ENCODE data around the gene MID1.
A peak's percentile ranks its signal among the peaks of the same experiment; 100 is the strongest.

MID1 gene

GRCh38 chrX:10529344-10529743 is 91.0 kb downstream of the MID1 start:
- DNase-seq, result no peak

- peak; percentile 49 for DNase-seq
These were observed 93.9 kb downstream of the MID1 start for GRCh38 chrX:10526451-10526850.

DNA sequence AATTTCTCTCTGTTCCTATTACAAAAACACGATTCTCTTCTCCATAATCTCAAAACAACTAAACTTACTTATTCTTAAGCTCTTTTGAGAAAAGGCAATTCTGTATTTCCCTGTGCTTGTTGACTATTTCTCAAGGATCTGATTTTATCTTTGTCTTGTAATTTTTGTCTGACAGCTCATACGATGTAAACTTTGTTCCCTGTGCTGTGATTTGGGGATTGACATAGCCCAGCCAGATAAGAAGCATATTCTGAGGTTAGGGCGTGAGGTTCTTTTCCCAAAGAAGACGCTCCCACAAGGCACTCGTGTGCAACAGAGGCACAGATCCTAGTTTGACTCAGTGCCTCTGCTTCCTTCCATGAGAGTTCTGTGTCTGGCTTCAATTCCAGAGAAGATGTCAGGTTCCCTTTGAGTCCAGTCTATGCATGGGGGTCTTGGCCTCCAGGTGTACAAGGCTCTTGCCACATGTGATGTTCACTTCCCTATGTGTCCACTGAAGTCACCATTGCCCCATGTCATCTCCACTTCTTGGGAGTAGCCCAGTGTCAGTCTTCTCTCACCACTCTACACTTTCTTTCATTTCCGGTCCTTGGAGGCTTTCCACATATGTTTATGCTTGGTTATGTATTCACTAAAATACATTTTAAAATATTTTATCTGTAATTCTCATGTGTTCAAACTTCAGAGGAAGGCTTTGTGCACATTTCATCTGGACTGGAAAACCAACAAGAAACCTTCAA is 94.8 kb downstream of the MID1 start:
- DNase-seq, result no peak

GRCh38 chrX:10524578-10524977 is 95.8 kb downstream of the MID1 start:
- no peak for DNase-seq

DNA sequence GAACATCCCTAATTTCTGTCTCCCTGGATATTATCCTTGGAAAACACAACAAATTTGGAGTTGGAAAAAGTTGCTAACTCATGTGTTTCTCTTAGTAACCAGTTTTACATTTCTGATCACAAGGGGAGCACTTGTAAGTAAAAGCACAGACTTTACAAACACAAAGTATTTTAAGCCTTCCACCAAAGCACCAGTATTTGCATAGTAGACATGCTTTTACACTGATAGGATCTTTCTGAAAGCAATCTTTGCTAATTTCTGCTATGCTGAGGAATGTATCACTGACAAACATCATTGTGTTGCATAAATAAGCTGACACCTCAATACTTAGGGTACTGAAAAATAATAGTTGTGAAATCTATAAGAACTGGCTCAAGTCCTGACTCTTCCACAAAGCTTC is 100.6 kb downstream of the MID1 start:
- peak; percentile 18 for DNase-seq

- DNase-seq, result no peak
These were observed 101.1 kb downstream of the MID1 start for GRCh38 chrX:10519278-10519677.

- DNase-seq, result no peak
These were observed 102.3 kb downstream of the MID1 start for GRCh38 chrX:10518073-10518472.

GRCh38 chrX:10516781-10517322 is 103.5 kb downstream of the MID1 start:
- DNase-seq, result no peak

GRCh38 chrX:10514891-10515290 is 105.5 kb downstream of the MID1 start:
- no peak for DNase-seq

DNA sequence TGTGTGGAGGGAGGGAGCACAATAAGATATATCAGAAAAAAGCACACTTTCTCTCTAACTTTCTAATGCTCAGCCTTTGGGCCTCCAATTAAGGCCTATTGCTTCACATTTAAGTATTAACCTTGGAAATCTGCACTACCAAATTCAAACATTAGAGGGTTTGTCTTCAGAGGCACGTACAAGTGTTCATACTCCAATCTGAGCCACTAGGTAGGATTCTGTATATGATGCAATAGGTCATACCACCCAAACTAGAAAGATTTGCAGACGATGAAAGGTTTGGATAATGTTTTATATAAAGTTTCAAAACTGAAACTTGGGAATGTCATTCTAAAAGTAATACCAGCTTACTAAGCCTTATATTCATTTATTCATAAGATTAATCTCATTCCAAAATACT is 106.4 kb downstream of the MID1 start:
- DNase-seq, result no peak

DNA sequence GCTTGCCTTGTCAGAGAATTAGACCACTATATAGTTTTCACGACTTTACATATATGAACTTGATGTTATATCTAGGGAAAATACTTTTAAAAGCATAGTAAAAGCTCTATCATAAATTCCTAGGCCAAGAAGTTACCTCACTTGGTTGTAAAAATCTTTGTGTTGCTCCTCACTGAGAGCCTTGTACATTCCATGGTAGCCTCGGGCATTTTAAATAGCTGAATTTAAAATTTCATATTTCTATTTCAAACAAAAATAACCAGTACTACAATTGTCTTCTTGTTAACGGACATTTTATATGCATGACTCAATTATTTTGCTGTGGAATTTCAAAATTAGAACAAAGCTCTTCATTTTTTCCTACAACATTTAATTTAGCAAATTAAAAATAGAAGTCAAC is 107.6 kb downstream of the MID1 start:
- DNase-seq, result no peak

DNA sequence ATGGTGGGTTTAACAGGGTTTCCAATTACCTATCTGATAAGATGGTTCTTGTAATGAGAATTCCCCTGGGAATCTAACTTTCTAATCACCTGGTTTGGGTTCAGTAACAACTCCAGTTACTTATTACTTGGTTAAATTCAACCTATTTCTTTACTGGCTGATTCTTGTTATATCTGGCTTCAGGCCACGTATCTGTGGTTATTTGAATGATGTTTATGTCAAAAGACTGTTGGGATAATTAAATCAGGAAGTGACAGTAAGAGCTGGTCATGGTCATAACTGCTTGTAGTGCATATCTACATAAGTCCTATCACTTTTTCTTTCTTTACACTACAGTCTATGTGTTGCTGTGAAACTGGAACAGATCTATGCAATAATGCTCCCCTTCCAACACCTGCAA is 108.1 kb downstream of the MID1 start:
- DNase-seq, result peak; percentile 46

- no peak for DNase-seq
These were observed 111.0 kb downstream of the MID1 start for GRCh38 chrX:10509397-10509796.

DNA sequence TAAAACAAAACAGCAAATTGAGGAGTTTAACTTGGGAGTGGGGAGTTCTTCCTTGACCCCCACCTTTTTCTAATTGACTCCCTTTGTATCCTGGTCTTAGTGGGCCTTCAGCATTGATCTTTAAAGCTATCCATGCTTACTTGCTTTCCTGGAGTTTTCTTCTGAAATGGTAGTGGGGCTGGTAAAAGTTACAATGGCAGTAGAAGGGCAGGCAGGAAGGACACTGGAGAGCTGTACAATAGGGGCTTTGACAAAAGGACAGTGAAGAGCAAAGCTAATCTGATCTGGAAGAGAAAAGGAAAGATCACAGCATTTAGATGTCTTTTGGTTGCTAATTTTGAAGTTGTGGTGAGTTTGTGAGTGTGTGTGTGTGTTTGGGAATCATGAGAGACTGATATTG is 111.5 kb downstream of the MID1 start:
- no peak for DNase-seq

DNA sequence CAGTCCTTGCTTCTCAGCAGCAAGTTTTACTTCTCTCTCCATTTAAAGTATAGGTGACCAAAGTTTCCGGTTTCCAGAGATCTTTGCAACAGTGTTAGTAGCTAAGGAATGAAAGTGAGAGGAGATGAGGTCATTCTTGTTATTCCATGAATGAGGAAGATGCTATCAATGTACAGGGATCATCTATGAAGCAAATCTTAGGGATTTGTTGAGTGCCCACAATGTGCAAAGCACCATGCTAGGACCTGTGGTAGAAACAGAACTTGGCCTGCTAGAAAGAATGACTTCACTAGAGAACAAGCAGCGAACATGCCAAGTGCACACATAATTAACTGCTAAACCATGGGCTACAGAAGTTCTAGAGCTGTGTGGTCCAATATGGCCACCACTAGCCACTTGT is 112.5 kb downstream of the MID1 start:
- DNase-seq, result peak; percentile 22

DNA sequence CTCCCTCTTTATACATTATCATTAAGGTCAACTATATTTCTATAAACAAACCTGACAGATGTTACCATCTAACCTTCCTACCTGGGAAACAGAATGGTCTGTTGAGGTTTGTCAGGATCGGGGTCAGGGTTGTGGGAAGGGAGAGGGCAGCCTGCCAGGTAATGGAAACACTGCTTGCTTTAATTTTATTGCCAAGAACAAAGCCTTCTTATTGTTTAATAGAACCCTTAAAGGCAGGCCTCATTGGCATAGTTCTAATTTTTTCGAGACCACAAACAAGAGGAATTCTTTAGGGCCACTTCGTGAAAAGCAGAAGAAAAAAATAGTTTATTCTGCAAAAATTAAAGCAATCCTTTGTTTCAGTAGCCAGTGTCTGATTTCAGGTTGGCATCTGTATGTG is 113.2 kb downstream of the MID1 start:
- DNase-seq, result peak; percentile 38

GRCh38 chrX:10506781-10507180 is 113.6 kb downstream of the MID1 start:
- DNase-seq, result no peak

GRCh38 chrX:10505726-10506125 is 114.7 kb downstream of the MID1 start:
- no peak for DNase-seq

DNA sequence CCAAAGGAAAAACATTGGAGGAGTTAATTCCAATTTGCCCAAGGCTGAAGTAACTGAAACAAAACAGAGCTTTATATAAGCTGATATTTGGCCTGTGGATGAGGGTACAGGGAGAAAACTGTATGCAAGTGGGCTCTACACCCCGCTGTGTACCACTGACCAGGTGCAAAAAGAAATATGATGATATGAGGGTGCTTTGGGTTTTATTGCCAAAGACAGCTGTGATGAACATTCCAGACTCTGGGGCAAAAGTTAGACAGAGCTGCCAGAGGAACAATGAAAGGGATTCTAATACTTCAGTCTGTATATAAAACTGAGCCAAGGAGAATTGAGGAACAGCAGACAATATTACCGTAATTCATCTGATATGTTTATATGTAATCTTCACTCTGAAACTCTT is 117.4 kb downstream of the MID1 start:
- DNase-seq, result no peak

GRCh38 chrX:10501611-10502010 is 118.8 kb downstream of the MID1 start:
- no peak for DNase-seq

- peak; percentile 86 for DNase-seq
These were observed 123.9 kb downstream of the MID1 start for GRCh38 chrX:10496345-10496965.

DNA sequence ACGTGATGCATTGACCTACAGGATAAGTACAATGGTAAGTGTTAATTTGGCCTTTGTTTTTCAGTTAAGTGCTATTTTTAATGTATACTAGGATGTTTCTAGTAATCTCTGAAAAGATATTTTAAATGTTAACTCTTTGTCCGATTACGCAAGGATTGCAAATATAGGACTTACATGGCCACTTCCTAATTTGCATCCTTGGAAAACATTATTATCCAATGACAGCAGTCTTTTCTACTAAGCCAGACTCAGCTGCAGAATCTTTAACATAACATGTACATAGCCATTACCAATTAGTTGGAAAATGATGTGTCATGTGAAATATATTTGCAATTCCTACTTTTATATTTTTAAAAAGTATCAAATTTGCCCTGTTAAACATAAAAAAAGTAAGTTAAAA is 124.7 kb downstream of the MID1 start:
- DNase-seq, result no peak

GRCh38 chrX:10492250-10492649 is 128.1 kb downstream of the MID1 start:
- DNase-seq, result no peak

GRCh38 chrX:10486373-10486772 is 134.0 kb downstream of the MID1 start:
- DNase-seq, result peak; percentile 80
